Choroid plexus epithelial cell (primary cell): ENCODE results near the gene KRT82.
A peak's percentile ranks its signal among the peaks of the same experiment; 100 is the strongest.
"Not testable (repeated sequence)": the region's sequence is repeated elsewhere in the genome, so short reads cannot be mapped to it uniquely, and the experiment has no call there.

Experiments used
- DNase-seq: peaks from one replicate; pipeline ENCODE4 v3.0.0-alpha.2; 2010; ENCODE audit warnings: low read depth
- H3K4me3 ChIP-seq: 2 replicates; pipeline ENCODE4 v1.5.1; 2011; ENCODE audit warnings: low read depth, mild to moderate bottlenecking, control low read depth, low read length, moderate library complexity
- TF ChIP-seq, protein P1 (sequence below): conservative IDR thresholded peaks from 2 replicates; pipeline ENCODE4 v1.5.1; 2011; ENCODE audit warnings: low read depth, mild to moderate bottlenecking, control low read depth, inconsistent platforms, low read length, moderate library complexity

Gene KRT82

DNA sequence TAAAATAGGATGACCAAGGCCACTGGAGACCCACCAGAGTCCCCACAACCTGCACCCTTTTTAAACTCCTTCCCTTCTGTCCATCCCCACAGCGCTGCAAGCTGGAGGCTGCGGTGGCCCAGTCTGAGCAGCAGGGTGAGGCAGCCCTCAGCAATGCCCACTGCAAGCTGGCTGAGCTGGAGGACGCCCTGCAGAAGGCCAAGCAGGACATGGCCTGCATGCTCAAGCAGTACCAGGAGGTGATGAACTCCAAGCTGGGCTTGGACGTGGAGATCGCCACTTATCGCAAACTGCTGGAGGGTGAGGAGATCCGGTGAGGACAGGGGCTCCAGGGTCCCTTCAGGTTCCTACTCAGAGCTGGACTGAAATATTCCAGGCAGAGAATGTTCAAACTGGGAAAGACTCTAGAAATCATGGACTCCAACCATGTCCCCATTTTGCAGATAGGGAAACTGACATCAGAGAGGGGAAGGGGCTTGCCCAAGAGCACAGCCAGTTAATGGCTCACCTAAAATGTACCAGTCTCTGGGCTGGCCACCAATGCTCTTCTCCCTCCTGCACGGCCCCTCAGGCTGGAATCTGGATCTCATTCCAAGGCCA is 56.0 kb downstream of the KRT82 start:
- no peak for DNase-seq

GRCh38 chr12:52349196-52349595 is 56.9 kb downstream of the KRT82 start:
- TF ChIP-seq, protein P1, sequence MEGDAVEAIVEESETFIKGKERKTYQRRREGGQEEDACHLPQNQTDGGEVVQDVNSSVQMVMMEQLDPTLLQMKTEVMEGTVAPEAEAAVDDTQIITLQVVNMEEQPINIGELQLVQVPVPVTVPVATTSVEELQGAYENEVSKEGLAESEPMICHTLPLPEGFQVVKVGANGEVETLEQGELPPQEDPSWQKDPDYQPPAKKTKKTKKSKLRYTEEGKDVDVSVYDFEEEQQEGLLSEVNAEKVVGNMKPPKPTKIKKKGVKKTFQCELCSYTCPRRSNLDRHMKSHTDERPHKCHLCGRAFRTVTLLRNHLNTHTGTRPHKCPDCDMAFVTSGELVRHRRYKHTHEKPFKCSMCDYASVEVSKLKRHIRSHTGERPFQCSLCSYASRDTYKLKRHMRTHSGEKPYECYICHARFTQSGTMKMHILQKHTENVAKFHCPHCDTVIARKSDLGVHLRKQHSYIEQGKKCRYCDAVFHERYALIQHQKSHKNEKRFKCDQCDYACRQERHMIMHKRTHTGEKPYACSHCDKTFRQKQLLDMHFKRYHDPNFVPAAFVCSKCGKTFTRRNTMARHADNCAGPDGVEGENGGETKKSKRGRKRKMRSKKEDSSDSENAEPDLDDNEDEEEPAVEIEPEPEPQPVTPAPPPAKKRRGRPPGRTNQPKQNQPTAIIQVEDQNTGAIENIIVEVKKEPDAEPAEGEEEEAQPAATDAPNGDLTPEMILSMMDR = no peak
- peak; percentile 35 for DNase-seq
- H3K4me3 ChIP-seq = no peak overlapping the region

More for the DNA sequence above, 56.0 kb downstream of the KRT82 start:
- TF ChIP-seq, protein P1 = no peak
- H3K4me3 ChIP-seq = no peak overlapping the region

GRCh38 chr12:52347551-52348510 is 58.3 kb downstream of the KRT82 start:
- H3K4me3 ChIP-seq = no peak overlapping the region
- TF ChIP-seq, protein P1 = no peak
- DNase-seq = no peak

GRCh38 chr12:52347016-52347415 is 59.1 kb downstream of the KRT82 start:
- no peak overlapping the region for H3K4me3 ChIP-seq
- no peak for DNase-seq
- TF ChIP-seq, protein P1 = no peak

GRCh38 chr12:52346593-52346992 is 59.5 kb downstream of the KRT82 start:
- DNase-seq = no peak
- H3K4me3 ChIP-seq = no peak overlapping the region
- TF ChIP-seq, protein P1 = no peak

DNA sequence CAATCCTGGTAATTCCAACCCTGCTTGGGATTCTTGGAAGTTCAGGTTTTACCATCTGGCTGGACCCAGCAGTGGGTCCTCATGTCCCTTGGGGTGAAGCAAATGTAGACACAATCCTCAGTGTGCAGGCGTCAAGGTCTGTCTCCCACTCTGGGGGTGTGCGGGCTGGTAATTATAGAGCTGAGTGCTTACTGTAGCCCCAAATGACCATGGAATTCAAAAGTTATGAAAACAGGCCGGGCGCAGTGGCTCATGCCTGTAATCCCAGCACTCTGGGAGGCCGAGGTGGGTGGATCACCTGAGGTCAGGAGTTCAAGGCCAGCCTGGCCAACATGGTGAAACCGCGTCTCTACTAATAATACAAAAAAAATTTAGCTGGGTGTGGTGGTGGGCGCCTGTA is 61.1 kb downstream of the KRT82 start:
- not testable (repeated sequence) for DNase-seq, H3K4me3 ChIP-seq

- no peak for DNase-seq
- TF ChIP-seq, protein P1 = no peak
- no peak overlapping the region for H3K4me3 ChIP-seq
Observed at GRCh38 chr12:52344111-52344510, 62.0 kb downstream of the KRT82 start.
